SK-N-SH (cell line): ENCODE data around the gene COL20A1. TPM values are rescaled to one million over a fixed set of nuclear protein-coding genes. Genes with fewer than 3 reads are reported as not detected.

ENCODE experiments used
- CTCF ChIA-PET: fragments of 300-600, 350-600 bp; formaldehyde crosslinking; extraction: SDS; loops from one replicate; lab custom pipeline; 2021; lab: Yijun Ruan, JAX
- POLR2A ChIA-PET: fragments of 350-600 bp; sonication (Branson Sonifier 250); formaldehyde crosslinking; extraction: SDS; loops from one replicate; lab custom pipeline; 2020; ENCODE audit warnings: antibody characterized with exemption, inconsistent platforms; lab: Yijun Ruan, JAX
- DNase-seq: peaks from one replicate; pipeline ENCODE4 v3.0.0; 2012
- H2AFZ ChIP-seq: fragments of 200-600 bp; sonication (generic); 2 replicates; pipeline ENCODE4 v1.8.1; 2016; ENCODE audit warnings: antibody characterized with exemption, mild to moderate bottlenecking, low read depth
- H3F3A ChIP-seq: fragments of 200-600 bp; sonication (generic); replicated peaks from 2 replicates; pipeline ENCODE3; 2016; ENCODE audit warnings: antibody characterized with exemption, mild to moderate bottlenecking; ENCODE audit not compliant: insufficient read depth
- H3K27ac ChIP-seq, 2 experiments: fragments of 200-500 bp in 1 of 2; fragments of 200-600 bp in 1 of 2; sonication (Bioruptor generic) in 1 of 2; sonication (generic), shearing (Covaris generic) in 1 of 2; 2 replicates each; pipeline versions ENCODE4 v1.5.1 to v1.6.1; 2014 to 2016; ENCODE audit warnings: low read depth in 2 of 2, inconsistent platforms in 1 of 2, low read length in 1 of 2, mild to moderate bottlenecking in 1 of 2, mixed read lengths in 1 of 2
- H3K27me3 ChIP-seq: fragments of 200-600 bp; sonication (generic), shearing (Covaris generic); 2 replicates; pipeline ENCODE4 v1.6.1; 2016; ENCODE audit warnings: mixed run types; ENCODE audit not compliant: insufficient read depth
- H3K36me3 ChIP-seq, 2 experiments: fragments of 200-500 bp in 1 of 2; fragments of 200-600 bp in 1 of 2; sonication (Bioruptor generic) in 1 of 2; sonication (generic) in 1 of 2; replicated peaks in 1 of 2; 2 replicates each; pipeline versions ENCODE3 to v1.5.1; 2014 to 2016; ENCODE audit warnings: low read length in 1 of 2, mild to moderate bottlenecking in 1 of 2; ENCODE audit not compliant: insufficient read depth in 2 of 2, control insufficient read depth in 1 of 2
- H3K4me1 ChIP-seq, 2 experiments: fragments of 200-500 bp in 1 of 2; fragments of 200-600 bp in 1 of 2; sonication (Bioruptor generic) in 1 of 2; sonication (generic), shearing (Covaris generic) in 1 of 2; 2 replicates each; pipeline versions ENCODE4 v1.5.1 to v1.6.1; 2014 to 2016; ENCODE audit warnings: low read depth in 1 of 2, low read length in 1 of 2, mixed run types in 1 of 2; ENCODE audit not compliant: insufficient read depth in 2 of 2, control insufficient read depth in 1 of 2
- H3K4me2 ChIP-seq: fragments of 200-600 bp; sonication (generic), shearing (Covaris generic); 2 replicates; pipeline ENCODE4 v1.6.1; 2017; ENCODE audit warnings: mixed run types
- H3K4me3 ChIP-seq, 2 experiments: fragments of 200-500 bp in 1 of 2; fragments of 200-600 bp in 1 of 2; sonication (Bioruptor generic) in 1 of 2; sonication (generic), shearing (Covaris generic) in 1 of 2; 2 replicates each; pipeline versions ENCODE4 v1.5.1 to v1.8.1; 2014 to 2016; ENCODE audit warnings: low read depth in 2 of 2, inconsistent platforms in 1 of 2, low read length in 1 of 2, mild to moderate bottlenecking in 1 of 2, mixed read lengths in 1 of 2, moderate library complexity in 1 of 2
- H3K79me2 ChIP-seq: fragments of 200-600 bp; sonication (generic); 2 replicates; pipeline ENCODE4 v1.8.1; 2017; ENCODE audit warnings: mild to moderate bottlenecking; ENCODE audit not compliant: insufficient read depth
- H3K9ac ChIP-seq: fragments of 200-600 bp; sonication (generic); 2 replicates; pipeline ENCODE4 v1.6.1; 2017; ENCODE audit warnings: mixed run types
- H3K9me2 ChIP-seq: fragments of 200-600 bp; sonication (generic); 2 replicates; pipeline ENCODE4 v1.6.1; 2017; ENCODE audit warnings: mixed run types
- H3K9me3 ChIP-seq: fragments of 200-600 bp; sonication (generic); 2 replicates; pipeline ENCODE4 v1.6.1; 2017; ENCODE audit warnings: mixed run types, mild to moderate bottlenecking, moderate library complexity
- H4K20me1 ChIP-seq: fragments of 200-600 bp; sonication (generic); 2 replicates; pipeline ENCODE4 v1.6.1; 2017; ENCODE audit warnings: mild to moderate bottlenecking, mixed run types; ENCODE audit not compliant: insufficient read depth
- CHD2 ChIP-seq: fragments of 150-350 bp; IDR thresholded peaks from 2 replicates; pipeline ENCODE4 v1.6.1; 2018; ENCODE audit warnings: low read length; ENCODE audit not compliant: partially characterized antibody
- CTCF ChIP-seq: fragments of 200-600 bp; sonication (generic); IDR thresholded peaks from 2 replicates; pipeline ENCODE4 v1.6.1; 2017; ENCODE audit warnings: antibody characterized with exemption, mild to moderate bottlenecking, moderate library complexity
- ELF1 ChIP-seq: IDR thresholded peaks from 2 replicates; pipeline ENCODE4 v1.4.0; 2012
- FOSL2 ChIP-seq: IDR thresholded peaks from 2 replicates; pipeline ENCODE4 v1.4.0; 2012; ENCODE audit warnings: low read depth, mild to moderate bottlenecking, moderate library complexity, borderline replicate concordance
- GATA2 ChIP-seq: sonication (generic); formaldehyde crosslinking; IDR thresholded peaks from 2 replicates; pipeline ENCODE4 v1.5.0; 2020; ENCODE audit warnings: mild to moderate bottlenecking, missing genetic modification reagents
- IRF3 ChIP-seq: fragments of 150-350 bp; IDR thresholded peaks from 2 replicates; pipeline ENCODE4 v1.6.1; 2016; ENCODE audit warnings: mild to moderate bottlenecking, low read depth, low read length
- JUND ChIP-seq: IDR thresholded peaks from 2 replicates; pipeline ENCODE4 v1.4.0; 2012
- MAX ChIP-seq: IDR thresholded peaks from 2 replicates; pipeline ENCODE4 v1.4.0; 2012; ENCODE audit warnings: low read depth
- NRF1 ChIP-seq: IDR thresholded peaks from 2 replicates; pipeline ENCODE4 v1.6.1; 2012; ENCODE audit warnings: low read depth, mild to moderate bottlenecking, low read length
- POLR2AphosphoS5 ChIP-seq: IDR thresholded peaks from 2 replicates; pipeline ENCODE4 v1.6.1; 2012; ENCODE audit warnings: low read depth, low read length
- RAD21 ChIP-seq: IDR thresholded peaks from 2 replicates; pipeline ENCODE4 v1.6.1; 2012; ENCODE audit warnings: mild to moderate bottlenecking, low read length
- REST ChIP-seq: IDR thresholded peaks from 2 replicates; pipeline ENCODE4 v1.6.1; 2012; ENCODE audit warnings: mild to moderate bottlenecking, low read depth, low read length, moderate library complexity
- RXRA ChIP-seq: IDR thresholded peaks from 2 replicates; pipeline ENCODE4 v1.4.0; 2012; ENCODE audit warnings: low read depth, mild to moderate bottlenecking, borderline replicate concordance
- SIN3A ChIP-seq: IDR thresholded peaks from 2 replicates; pipeline ENCODE4 v1.6.1; 2012; ENCODE audit warnings: low read depth, mild to moderate bottlenecking, low read length, moderate library complexity, borderline replicate concordance
- SMC3 ChIP-seq: IDR thresholded peaks from 2 replicates; pipeline ENCODE4 v1.6.1; 2012; ENCODE audit warnings: low read depth, low read length, improper control_type of control experiment
- TCF12 ChIP-seq: IDR thresholded peaks from 2 replicates; pipeline ENCODE4 v1.4.0; 2012
- TEAD4 ChIP-seq: IDR thresholded peaks from 2 replicates; pipeline ENCODE4 v1.4.0; 2012; ENCODE audit warnings: mild to moderate bottlenecking, borderline replicate concordance; ENCODE audit not compliant: insufficient read depth
- WGBS: methylation state at CpG from one replicate; pipeline ENCODE4 v1.1.6; 2017; ENCODE audit warnings: low lambda C conversion rate; 5-methylcytosine and 5-hydroxymethylcytosine counted together
- polyA plus RNA-seq, 3 experiments: library from polyadenylated mRNA; depleted of rRNA; stranded (reverse); fragments of >200 nt; gene quantifications; 2 replicates each; pipeline ENCODE4 v1.2.3, GENCODE V29; 2012

Gene COL20A1
- polyA plus RNA-seq, 1 of the 3 experiments (the other 2 are of a cell fraction), result not detected

- H3K27ac ChIP-seq, result no peak overlapping the region
- no peaks in the 10 kb centered on the region for H3K79me2 ChIP-seq
- TF ChIP-seq SMC3, result no peak
- TF ChIP-seq TCF12, result no peak
- TF ChIP-seq RXRA, result no peak
- TF ChIP-seq RAD21, result no peak
- TF ChIP-seq CTCF, result no peak
- TF ChIP-seq POLR2AphosphoS5, result no peak
- no peak for TF ChIP-seq GATA2 (CRISPR knock-in tag)
- TF ChIP-seq CHD2, result no peak
- no peak for TF ChIP-seq IRF3
- TF ChIP-seq JUND, result no peak
- TF ChIP-seq SIN3A, result no peak
- TF ChIP-seq MAX, result no peak
- no peak for TF ChIP-seq ELF1
- no peaks in the 10 kb centered on the region; a peak in 1 of 4 replicates for H3K4me1 ChIP-seq
- H3F3A ChIP-seq, result no peaks in the 10 kb centered on the region
- DNase-seq, result no peak
- ChIA-PET POLR2A (no interaction called here), CTCF (interaction anchor here (0.8 to 4.9 kb wide), 6 partner anchors 8 to 150 kb away, joined by 3 to 33 read pairs (median 6); no protein-coding TSS in a partner anchor)
- 32% methylated on average over 8 of the region's 19 CpGs for WGBS
- no peaks in the 10 kb centered on the region for H3K9me3 ChIP-seq
- no peak overlapping the region for H3K4me2 ChIP-seq
- no peaks in the 10 kb centered on the region for H3K27me3 ChIP-seq
- H3K36me3 ChIP-seq, result no peaks in the 10 kb centered on the region
- no peak overlapping the region for H2AFZ ChIP-seq
- no peak overlapping the region for H3K4me3 ChIP-seq
- H3K9ac ChIP-seq, result no peak overlapping the region
- H4K20me1 ChIP-seq, result no peaks in the 10 kb centered on the region
- H3K9me2 ChIP-seq, result no peaks in the 10 kb centered on the region
These were observed 81.0 kb downstream of the COL20A1 start for GRCh38 chr20:63373996-63374395.

GRCh38 chr20:63374504-63374903 is 81.5 kb downstream of the COL20A1 start:
- no peaks in the 10 kb centered on the region for H4K20me1 ChIP-seq
- no peaks in the 10 kb centered on the region for H3K79me2 ChIP-seq
- H3K4me2 ChIP-seq, result no peak overlapping the region
- H3K4me1 ChIP-seq, result no peaks in the 10 kb centered on the region; a peak in 1 of 4 replicates
- H3K4me3 ChIP-seq, result no peak overlapping the region
- H3K9ac ChIP-seq, result no peak overlapping the region
- H2AFZ ChIP-seq, result no peak overlapping the region
- H3K36me3 ChIP-seq, result no peaks in the 10 kb centered on the region
- DNase-seq, result no peak
- 36% methylated on average over 7 of the region's 12 CpGs for WGBS
- TF ChIP-seq POLR2AphosphoS5 (no peak), FOSL2 (no peak), CTCF (no peak), TEAD4 (no peak), NRF1 (no peak), GATA2 (CRISPR knock-in tag) (no peak), REST (no peak)
- CTCF ChIA-PET, result interaction anchor here (0.8 to 1.8 kb wide), 3 partner anchors 28 to 151 kb away, joined by 3 to 6 read pairs (median 5); no protein-coding TSS in a partner anchor
- no peaks in the 10 kb centered on the region for H3K27me3 ChIP-seq
- H3K9me3 ChIP-seq, result no peaks in the 10 kb centered on the region
- POLR2A ChIA-PET, result no interaction called here
- no peaks in the 10 kb centered on the region for H3F3A ChIP-seq
- no peaks in the 10 kb centered on the region for H3K9me2 ChIP-seq
- no peak overlapping the region for H3K27ac ChIP-seq
